Jurkat, Clone E6-1 (cell line): Measurements from ENCODE around the gene AGTR1.
"Not testable (repeated sequence)": the region's sequence is repeated elsewhere in the genome, so short reads cannot be mapped to it uniquely, and the experiment has no call there.

Source experiments
- DNase-seq: peaks from one replicate; pipeline ENCODE4 v3.0.0-alpha.2; 2011; ENCODE audit warnings: low read depth, low spot score
- H3K4me3 ChIP-seq: 2 replicates; pipeline ENCODE4 v1.5.1; 2011; ENCODE audit warnings: mild to moderate bottlenecking, low read length, control low read depth, moderate library complexity

AGTR1 gene

GRCh38 chr3:148753385-148753784 is 55.7 kb downstream of the AGTR1 start:
- H3K4me3 ChIP-seq, DNase-seq: not testable (repeated sequence)

- H3K4me3 ChIP-seq = no peak overlapping the region
- DNase-seq = no peak
Observed at GRCh38 chr3:148755570-148755969, 57.9 kb downstream of the AGTR1 start.

- H3K4me3 ChIP-seq = no peak overlapping the region
- no peak for DNase-seq
Observed at GRCh38 chr3:148756311-148756710, 58.6 kb downstream of the AGTR1 start.

- DNase-seq = no peak
- no peak overlapping the region for H3K4me3 ChIP-seq
Observed at GRCh38 chr3:148757238-148758215, 59.8 kb downstream of the AGTR1 start.

GRCh38 chr3:148758303-148758884 is 60.7 kb downstream of the AGTR1 start:
- no peak for DNase-seq
- H3K4me3 ChIP-seq = no peak overlapping the region

- no peak for DNase-seq
- H3K4me3 ChIP-seq = no peak overlapping the region
Observed at GRCh38 chr3:148759430-148759829, 61.7 kb downstream of the AGTR1 start.

GRCh38 chr3:148763156-148763680 is 65.5 kb downstream of the AGTR1 start:
- H3K4me3 ChIP-seq = no peak overlapping the region
- DNase-seq = no peak

GRCh38 chr3:148763986-148764935 is 66.6 kb downstream of the AGTR1 start:
- no peak for DNase-seq

GRCh38 chr3:148772361-148772760 is 74.7 kb downstream of the AGTR1 start:
- no peak for DNase-seq
- H3K4me3 ChIP-seq = no peak overlapping the region

More at GRCh38 chr3:148763986-148764935, 66.6 kb downstream of the AGTR1 start:
- H3K4me3 ChIP-seq = no peak overlapping the region

GRCh38 chr3:148772835-148773234 is 75.1 kb downstream of the AGTR1 start:
- no peak for DNase-seq
- no peak overlapping the region for H3K4me3 ChIP-seq

GRCh38 chr3:148773805-148774204 is 76.1 kb downstream of the AGTR1 start:
- no peak overlapping the region for H3K4me3 ChIP-seq
- no peak for DNase-seq

GRCh38 chr3:148778926-148779325 is 81.2 kb downstream of the AGTR1 start:
- DNase-seq = no peak
- no peak overlapping the region for H3K4me3 ChIP-seq

GRCh38 chr3:148785026-148785425 is 87.3 kb downstream of the AGTR1 start:
- H3K4me3 ChIP-seq, DNase-seq: not testable (repeated sequence)

GRCh38 chr3:148786159-148786558 is 88.5 kb downstream of the AGTR1 start:
- H3K4me3 ChIP-seq, DNase-seq: not testable (repeated sequence)

- H3K4me3 ChIP-seq = no peak overlapping the region
- no peak for DNase-seq
Observed at GRCh38 chr3:148789146-148789545, 91.4 kb downstream of the AGTR1 start.

GRCh38 chr3:148789906-148790305 is 92.2 kb downstream of the AGTR1 start:
- no peak for DNase-seq
- no peak overlapping the region for H3K4me3 ChIP-seq

GRCh38 chr3:148790370-148790769 is 92.7 kb downstream of the AGTR1 start:
- H3K4me3 ChIP-seq = no peak overlapping the region
- DNase-seq = no peak

GRCh38 chr3:148790851-148791735 is 93.4 kb downstream of the AGTR1 start:
- H3K4me3 ChIP-seq = no peak overlapping the region
- no peak for DNase-seq
